Activated naive CD4-positive, alpha-beta T cell treated with anti-CD3 and anti-CD28 coated beads, Interleukin-2, amount 10 ng/mL, durations not matched to agents 7 days and 5 days (primary cell): Measurements from ENCODE around the gene FBN3.
A peak's percentile ranks its signal among the peaks of the same experiment; 100 is the strongest.
"Not testable (repeated sequence)": the region's sequence is repeated elsewhere in the genome, so short reads cannot be mapped to it uniquely, and the experiment has no call there.

Experiments used
- CTCF ChIA-PET: fragments of 350-600 bp; sonication (Branson Sonifier 250); formaldehyde crosslinking; loops from one replicate; lab custom pipeline; 2021; ENCODE audit warnings: antibody characterized with exemption; lab: Charles Lee
- DNase-seq: peaks from one replicate; pipeline ENCODE4 v3.0.0-alpha.2; 2020
- H3K27ac Mint-ChIP-seq: one replicate; pipeline ENCODE4 v1.8.0; 2021; ENCODE audit warnings: mild to moderate bottlenecking, moderate library complexity, mixed read lengths
- H3K27me3 Mint-ChIP-seq: one replicate; pipeline ENCODE4 v1.8.0; 2021; ENCODE audit warnings: mild to moderate bottlenecking, mixed read lengths
- H3K36me3 Mint-ChIP-seq: one replicate; pipeline ENCODE4 v1.8.0; 2021; ENCODE audit warnings: mixed read lengths
- H3K4me1 Mint-ChIP-seq: one replicate; pipeline ENCODE4 v1.8.0; 2021; ENCODE audit warnings: mixed read lengths
- H3K4me3 Mint-ChIP-seq: one replicate; pipeline ENCODE4 v1.8.0; 2021; ENCODE audit warnings: mild to moderate bottlenecking, moderate library complexity, mixed read lengths
- H3K9me3 Mint-ChIP-seq: one replicate; pipeline ENCODE4 v1.8.0; 2021; ENCODE audit warnings: mixed read lengths

FBN3 gene

GRCh38 chr19:8116437-8117293 lies 32.7 kb downstream of the FBN3 start:
- Mint-ChIP-seq H3K36me3 (no peaks in the 10 kb centered on the region), H3K4me3 (no peak overlapping the region), H3K27me3 (peaks cover 10% of the 10 kb centered on the region), H3K9me3 (no peaks in the 10 kb centered on the region), H3K4me1 (no peaks in the 10 kb centered on the region), H3K27ac (no peak overlapping the region)
- CTCF ChIA-PET: no interaction called here
- DNase-seq: no peak

DNA sequence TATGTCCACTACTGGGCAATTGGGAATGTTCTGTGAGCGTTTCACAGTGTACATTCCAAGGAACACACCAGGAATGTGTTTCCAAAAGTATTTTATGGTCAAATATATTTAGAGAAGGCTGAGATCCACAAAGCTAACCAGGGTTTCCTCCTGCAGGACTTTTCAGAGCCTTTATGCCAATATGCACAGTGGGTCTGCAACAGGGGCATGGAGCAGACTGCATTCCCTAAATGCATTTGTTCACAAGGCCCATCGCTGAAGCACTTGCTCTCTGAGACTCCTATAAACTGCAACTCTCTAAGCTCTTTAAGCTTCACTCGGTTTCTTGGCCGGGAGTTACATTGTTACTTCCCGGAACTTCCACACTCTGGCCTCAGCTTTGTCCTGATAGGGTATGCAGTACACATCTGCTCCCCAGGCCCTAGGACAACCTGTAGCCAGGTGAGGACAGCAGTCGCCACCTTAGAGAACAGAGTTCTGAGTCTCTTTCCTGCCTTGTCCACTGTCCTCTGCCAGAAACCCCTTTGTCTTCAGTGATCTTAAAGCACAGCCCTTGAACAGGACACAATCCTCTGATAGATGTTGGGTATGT lies 33.5 kb downstream of the FBN3 start:
- Mint-ChIP-seq H3K27me3 (peaks cover 10% of the 10 kb centered on the region), H3K36me3 (no peaks in the 10 kb centered on the region), H3K9me3 (no peaks in the 10 kb centered on the region), H3K4me3 (no peak overlapping the region), H3K27ac (no peak overlapping the region), H3K4me1 (no peaks in the 10 kb centered on the region)
- CTCF ChIA-PET: interaction anchor here (0.6 to 1.5 kb wide), 2 partner anchors 16 to 172 kb away, joined by 3 to 4 read pairs; partner anchors contain the start of gene TIMM44
- no peak for DNase-seq

- CTCF ChIA-PET: no interaction called here
- no peak for DNase-seq
- no peaks in the 10 kb centered on the region for H3K9me3 Mint-ChIP-seq
- no peak overlapping the region for H3K27ac Mint-ChIP-seq
- H3K4me1 Mint-ChIP-seq: no peaks in the 10 kb centered on the region
- peaks cover 4% of the 10 kb centered on the region for H3K27me3 Mint-ChIP-seq
- no peak overlapping the region for H3K4me3 Mint-ChIP-seq
- H3K36me3 Mint-ChIP-seq: no peaks in the 10 kb centered on the region
Measured at GRCh38 chr19:8113017-8113416, 36.4 kb downstream of the FBN3 start.

DNA sequence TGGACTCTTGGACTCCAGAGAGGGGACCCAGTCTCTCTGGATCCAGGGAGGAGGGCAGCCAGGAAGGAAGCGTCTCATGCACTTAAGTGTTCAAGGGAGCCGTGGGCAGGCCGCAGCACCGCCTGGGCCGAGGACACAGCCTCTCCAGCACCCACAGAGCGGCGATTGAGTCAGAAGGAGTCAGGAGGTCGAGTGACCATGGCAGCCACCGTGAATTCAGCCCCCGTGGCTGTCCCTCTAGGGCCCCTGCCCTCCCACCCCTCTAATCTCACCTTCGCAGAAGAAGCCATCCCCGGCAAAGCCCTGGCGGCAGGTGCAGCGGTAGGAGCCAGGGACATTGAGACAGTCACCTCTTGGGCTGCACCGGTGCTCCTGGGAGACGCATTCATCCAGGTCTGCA lies 38.0 kb downstream of the FBN3 start:
- CTCF ChIA-PET: no interaction called here

GRCh38 chr19:8110931-8111330 lies 38.5 kb downstream of the FBN3 start:
- Mint-ChIP-seq H3K4me3 (no peak overlapping the region), H3K9me3 (no peaks in the 10 kb centered on the region), H3K4me1 (no peaks in the 10 kb centered on the region), H3K27me3 (peaks cover 4% of the 10 kb centered on the region), H3K27ac (no peak overlapping the region), H3K36me3 (no peaks in the 10 kb centered on the region)
- CTCF ChIA-PET: no interaction called here
- no peak for DNase-seq

More for the DNA sequence above, 38.0 kb downstream of the FBN3 start:
- no peak for DNase-seq
- no peaks in the 10 kb centered on the region for H3K36me3 Mint-ChIP-seq
- H3K27me3 Mint-ChIP-seq: peaks cover 4% of the 10 kb centered on the region
- no peaks in the 10 kb centered on the region for H3K9me3 Mint-ChIP-seq
- H3K4me3 Mint-ChIP-seq: no peak overlapping the region
- H3K4me1 Mint-ChIP-seq: no peaks in the 10 kb centered on the region
- no peak overlapping the region for H3K27ac Mint-ChIP-seq

DNA sequence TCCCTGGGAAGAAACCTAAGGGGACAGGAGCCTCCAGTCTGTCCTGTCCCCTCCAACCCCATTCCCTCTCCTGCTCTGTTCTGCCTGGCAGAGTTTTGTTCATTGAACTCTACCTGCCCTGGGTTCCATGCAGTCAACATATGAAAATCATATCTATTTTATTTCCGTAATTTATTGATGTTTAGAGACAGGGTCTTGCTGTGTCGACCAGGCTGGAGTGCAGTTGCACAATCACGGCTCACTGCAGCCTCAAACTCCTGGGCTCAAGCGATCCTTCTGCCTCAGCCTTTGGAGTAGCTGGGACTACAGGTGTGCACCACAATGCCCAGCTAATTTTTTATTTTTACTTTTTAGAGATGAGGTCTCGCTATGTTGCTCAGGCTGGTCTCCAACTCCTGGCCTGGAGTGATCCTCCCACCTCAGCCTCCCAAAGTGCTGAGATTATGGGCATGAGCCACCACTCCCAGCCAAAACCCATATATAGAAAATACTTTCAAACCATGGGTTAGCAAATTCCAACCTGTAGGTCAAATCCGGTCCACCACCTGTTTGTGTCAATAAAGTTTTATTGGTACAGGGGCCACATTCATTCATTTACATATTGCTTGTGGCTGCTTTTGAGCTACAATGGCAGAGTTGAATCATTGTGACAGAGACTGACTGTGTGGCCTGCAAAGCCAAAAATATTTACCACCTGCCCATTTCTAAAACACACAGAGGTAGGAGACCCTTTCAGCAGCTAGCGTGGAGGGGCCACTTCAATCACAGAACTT lies 39.3 kb downstream of the FBN3 start:
- no peaks in the 10 kb centered on the region for H3K9me3 Mint-ChIP-seq
- H3K27ac Mint-ChIP-seq: no peak overlapping the region
- H3K27me3 Mint-ChIP-seq: no peaks in the 10 kb centered on the region
- H3K4me3 Mint-ChIP-seq: no peak overlapping the region
- no peaks in the 10 kb centered on the region for H3K36me3 Mint-ChIP-seq
- DNase-seq: no peak
- CTCF ChIA-PET: no interaction called here
- no peaks in the 10 kb centered on the region for H3K4me1 Mint-ChIP-seq

DNA sequence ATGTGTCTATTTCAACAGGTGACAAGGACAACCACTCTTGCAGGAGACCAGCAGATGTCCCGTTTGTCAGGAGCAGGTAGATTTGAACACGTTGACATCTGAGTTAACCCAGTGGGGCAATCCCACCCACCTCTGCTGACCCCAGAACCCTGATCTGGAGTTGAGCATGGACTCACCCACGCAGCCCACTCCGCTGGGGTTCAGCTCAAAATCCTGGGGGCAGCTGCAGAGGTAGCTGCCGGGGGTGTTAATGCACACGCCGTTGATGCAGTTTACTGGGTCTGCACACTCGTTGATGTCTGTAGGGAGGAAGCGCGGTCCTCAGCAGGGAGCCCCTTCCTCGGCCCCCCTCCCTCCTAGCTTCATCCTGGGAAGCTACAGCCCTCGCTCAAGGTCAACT lies 39.9 kb downstream of the FBN3 start:
- DNase-seq: no peak
- Mint-ChIP-seq H3K27ac (peak overlapping the region; percentile 43), H3K4me1 (no peaks in the 10 kb centered on the region), H3K9me3 (no peaks in the 10 kb centered on the region), H3K36me3 (no peaks in the 10 kb centered on the region), H3K4me3 (no peak overlapping the region), H3K27me3 (no peaks in the 10 kb centered on the region)
- CTCF ChIA-PET: no interaction called here

- CTCF ChIA-PET: no interaction called here
- Mint-ChIP-seq H3K4me3 (no peak overlapping the region), H3K4me1 (no peaks in the 10 kb centered on the region), H3K27ac (no peak overlapping the region), H3K9me3 (no peaks in the 10 kb centered on the region), H3K36me3 (no peaks in the 10 kb centered on the region), H3K27me3 (no peaks in the 10 kb centered on the region)
- no peak for DNase-seq
Measured at GRCh38 chr19:8108560-8109445, 40.6 kb downstream of the FBN3 start.

DNA sequence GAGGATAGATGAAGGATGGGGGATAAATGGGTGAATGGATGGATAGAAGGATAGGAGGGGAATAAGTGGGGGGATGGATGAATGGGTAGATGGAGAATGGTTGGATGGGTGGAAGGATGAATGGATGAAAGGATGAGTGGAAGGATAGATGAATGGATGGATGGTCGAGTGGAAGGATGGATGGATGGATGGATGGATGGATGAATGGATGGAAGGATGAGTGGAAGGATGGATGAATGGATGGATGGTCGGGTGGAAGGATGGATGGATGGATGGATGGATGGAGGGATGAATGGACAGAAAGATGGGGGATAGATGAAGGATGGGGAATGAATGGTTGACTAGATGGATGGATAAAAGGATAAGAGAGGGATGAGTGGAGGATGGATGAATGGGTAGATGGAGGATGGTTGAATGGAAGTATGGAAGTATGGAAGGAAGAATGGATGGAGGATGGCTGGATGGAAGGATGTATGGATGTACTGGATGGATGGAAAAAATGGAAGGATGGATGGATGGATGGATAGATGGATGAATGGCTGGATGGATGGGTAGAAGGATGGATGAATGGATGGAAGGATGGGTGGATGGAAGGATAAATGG lies 42.0 kb downstream of the FBN3 start:
- CTCF ChIA-PET: no interaction called here
- DNase-seq: no peak
- H3K4me1 Mint-ChIP-seq: no peaks in the 10 kb centered on the region
- H3K9me3 Mint-ChIP-seq: no peaks in the 10 kb centered on the region
- no peaks in the 10 kb centered on the region for H3K36me3 Mint-ChIP-seq
- no peak overlapping the region for H3K27ac Mint-ChIP-seq
- no peaks in the 10 kb centered on the region for H3K27me3 Mint-ChIP-seq
- H3K4me3 Mint-ChIP-seq: no peak overlapping the region

DNA sequence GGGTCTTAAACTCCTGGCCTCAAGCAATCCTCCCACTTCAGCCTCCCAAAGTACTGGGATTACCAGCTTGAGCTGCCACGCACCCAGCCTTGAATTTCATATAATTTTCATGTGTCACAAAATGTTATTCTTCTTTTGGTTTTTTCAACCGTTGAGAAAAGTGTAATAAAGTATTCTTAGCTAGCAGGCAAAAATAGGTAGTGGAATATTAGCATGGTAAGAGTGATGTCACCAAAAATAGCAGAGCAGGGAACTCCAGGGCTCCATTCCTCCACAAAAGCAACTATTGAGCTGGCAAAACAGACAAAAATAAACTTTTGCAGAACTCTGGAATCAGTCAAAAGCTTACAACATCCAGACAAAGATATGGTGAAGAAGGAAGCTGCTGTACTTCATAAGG lies 43.9 kb downstream of the FBN3 start:
- CTCF ChIA-PET: no interaction called here

DNA sequence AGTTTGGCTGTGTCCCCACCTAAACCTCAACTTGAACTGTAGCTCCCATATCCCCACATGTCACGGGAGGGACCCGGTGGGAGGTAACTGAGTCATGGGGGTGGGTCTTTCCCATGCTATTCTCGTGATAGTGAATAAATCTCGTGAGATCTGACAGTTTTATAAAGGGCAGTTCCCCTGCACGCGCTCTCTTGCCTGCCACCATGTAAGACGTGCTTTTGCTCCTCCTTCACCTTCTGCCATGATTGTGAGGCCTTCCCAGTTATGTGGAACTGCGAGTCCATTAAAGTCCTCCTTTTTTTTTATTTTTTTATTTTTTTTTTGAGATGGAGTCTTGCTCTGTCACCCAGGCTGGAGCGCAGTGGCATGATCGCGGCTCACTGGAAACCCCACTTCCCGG lies 47.5 kb downstream of the FBN3 start:
- H3K27ac Mint-ChIP-seq, CTCF ChIA-PET, H3K27me3 Mint-ChIP-seq, H3K4me1 Mint-ChIP-seq, H3K36me3 Mint-ChIP-seq, DNase-seq, H3K4me3 Mint-ChIP-seq, H3K9me3 Mint-ChIP-seq: not testable (repeated sequence)

More for the DNA sequence above, 43.9 kb downstream of the FBN3 start:
- no peaks in the 10 kb centered on the region for H3K4me1 Mint-ChIP-seq
- H3K9me3 Mint-ChIP-seq: no peaks in the 10 kb centered on the region
- H3K27me3 Mint-ChIP-seq: no peaks in the 10 kb centered on the region
- no peak overlapping the region for H3K27ac Mint-ChIP-seq
- no peaks in the 10 kb centered on the region for H3K36me3 Mint-ChIP-seq
- DNase-seq: no peak
- H3K4me3 Mint-ChIP-seq: no peak overlapping the region

- H3K27me3 Mint-ChIP-seq: no peaks in the 10 kb centered on the region
- H3K27ac Mint-ChIP-seq: no peak overlapping the region
- no peak for DNase-seq
- H3K9me3 Mint-ChIP-seq: peaks cover 15% of the 10 kb centered on the region
- H3K4me1 Mint-ChIP-seq: no peaks in the 10 kb centered on the region
- no peak overlapping the region for H3K4me3 Mint-ChIP-seq
- CTCF ChIA-PET: interaction anchor here (1.4 kb wide), 1 partner anchor 53 kb away, joined by 3 read pairs; no protein-coding TSS in a partner anchor
- H3K36me3 Mint-ChIP-seq: no peaks in the 10 kb centered on the region
Measured at GRCh38 chr19:8101311-8101710, 48.1 kb downstream of the FBN3 start.

- peaks cover 34% of the 10 kb centered on the region for H3K9me3 Mint-ChIP-seq
- H3K27me3 Mint-ChIP-seq: no peaks in the 10 kb centered on the region
- DNase-seq: no peak
- H3K36me3 Mint-ChIP-seq: no peaks in the 10 kb centered on the region
- H3K4me1 Mint-ChIP-seq: no peaks in the 10 kb centered on the region
- CTCF ChIA-PET: no interaction called here
- H3K4me3 Mint-ChIP-seq: no peak overlapping the region
- no peak overlapping the region for H3K27ac Mint-ChIP-seq
Measured at GRCh38 chr19:8097681-8098567, 51.5 kb downstream of the FBN3 start.
